Cardiac muscle cell (in vitro differentiated cells and primary cell): Measurements from ENCODE around the gene YWHAG. TPM values are rescaled to one million over a fixed set of nuclear protein-coding genes. Genes with fewer than 3 reads are reported as not detected.

Source experiments
- DNase-seq, 2 donors: peaks; one replicate each; pipeline versions ENCODE4 v3.0.0 to v3.0.0-alpha.2; 2010 to 2017; ENCODE audit warnings: low read depth in 1 of 2, low spot score in 1 of 2
- H3K27ac ChIP-seq: fragments of 200-600 bp; sonication (generic); 2 replicates; pipeline ENCODE4 v1.5.1; 2016
- H3K27me3 ChIP-seq: fragments of 200-600 bp; sonication (generic); 2 replicates; pipeline ENCODE4 v1.6.0; 2016; ENCODE audit warnings: control low read depth
- H3K36me3 ChIP-seq: fragments of 200-600 bp; sonication (generic); 2 replicates; pipeline ENCODE4 v1.5.1; 2016; ENCODE audit warnings: control low read depth
- H3K4me1 ChIP-seq: fragments of 200-600 bp; sonication (generic); 2 replicates; pipeline ENCODE4 v1.8.1; 2017; ENCODE audit warnings: low read depth, mild to moderate bottlenecking, mixed run types
- H3K4me3 ChIP-seq: fragments of 200-600 bp; sonication (generic); 2 replicates; pipeline ENCODE4 v1.5.1; 2016; ENCODE audit warnings: mild to moderate bottlenecking
- H3K9me3 ChIP-seq: fragments of 200-600 bp; sonication (generic); 2 replicates; pipeline ENCODE4 v1.5.1; 2017; ENCODE audit warnings: low read depth, mild to moderate bottlenecking, control low read depth
- CTCF ChIP-seq: IDR thresholded peaks from 2 replicates; pipeline ENCODE4 v1.5.1; 2012; ENCODE audit warnings: low read depth, mild to moderate bottlenecking, low read length
- polyA plus RNA-seq: library from polyadenylated mRNA; unstranded; fragments of >200 nt; fragmentation: Nextera tagmentation; extraction: Ambion mirVana; gene quantifications from 2 replicates; pipeline ENCODE4 v1.2.1, GENCODE V29; 2016
- total RNA-seq: library from RNA; depleted of rRNA; stranded (reverse); fragments of >200 nt; gene quantifications from 2 replicates; pipeline ENCODE4 v1.2.3, GENCODE V29; 2016

YWHAG gene
- total and polyA plus RNA-seq, 2 experiments from 2014 or later = 25.0 to 97.9 TPM

- H3K27ac ChIP-seq = peak overlapping the region; percentile 75
- peaks cover 20% of the 10 kb centered on the region for H3K36me3 ChIP-seq
- TF ChIP-seq CTCF = no peak
- no peak overlapping the region for H3K4me3 ChIP-seq
- H3K27me3 ChIP-seq = no peaks in the 10 kb centered on the region
- peaks cover 14% of the 10 kb centered on the region for H3K4me1 ChIP-seq
- no peaks in the 10 kb centered on the region for H3K9me3 ChIP-seq
- no peak for DNase-seq
Observed at GRCh38 chr7:76343931-76344321, 14.9 kb downstream of the YWHAG start.

- DNase-seq = no peak
- Histone ChIP-seq H3K9me3 (no peaks in the 10 kb centered on the region), H3K36me3 (peaks cover 15% of the 10 kb centered on the region), H3K4me1 (peaks cover 18% of the 10 kb centered on the region), H3K27me3 (no peaks in the 10 kb centered on the region), H3K4me3 (no peak overlapping the region), H3K27ac (peak overlapping the region; percentile 75)
- no peak for TF ChIP-seq CTCF
Observed at GRCh38 chr7:76343294-76343930, 15.4 kb downstream of the YWHAG start.

GRCh38 chr7:76342222-76342621, 16.6 kb downstream of the YWHAG start:
- H3K9me3 ChIP-seq = no peaks in the 10 kb centered on the region
- no peak for TF ChIP-seq CTCF
- H3K36me3 ChIP-seq = peaks cover 13% of the 10 kb centered on the region
- peak in 1 of 2 donors; percentile 47 for DNase-seq
- H3K4me3 ChIP-seq = no peak overlapping the region
- H3K4me1 ChIP-seq = peaks cover 23% of the 10 kb centered on the region
- H3K27me3 ChIP-seq = no peaks in the 10 kb centered on the region
- peak overlapping the region; percentile 75 for H3K27ac ChIP-seq

- no peaks in the 10 kb centered on the region for H3K9me3 ChIP-seq
- peak overlapping the region; percentile 17 for H3K27ac ChIP-seq
- no peak for TF ChIP-seq CTCF
- H3K36me3 ChIP-seq = no peaks in the 10 kb centered on the region
- peaks cover 34% of the 10 kb centered on the region for H3K4me1 ChIP-seq
- H3K4me3 ChIP-seq = no peak overlapping the region
- DNase-seq = peak in 1 of 2 donors; percentile 82
- no peaks in the 10 kb centered on the region for H3K27me3 ChIP-seq
Observed at GRCh38 chr7:76340617-76341131, 18.1 kb downstream of the YWHAG start.

- peaks cover 54% of the 10 kb centered on the region for H3K4me1 ChIP-seq
- H3K27me3 ChIP-seq = no peaks in the 10 kb centered on the region
- no peak overlapping the region for H3K4me3 ChIP-seq
- H3K9me3 ChIP-seq = no peaks in the 10 kb centered on the region
- H3K36me3 ChIP-seq = no peaks in the 10 kb centered on the region
- H3K27ac ChIP-seq = peak overlapping the region; percentile 80
- TF ChIP-seq CTCF = no peak
- no peak for DNase-seq
Observed at GRCh38 chr7:76338298-76339084, 20.3 kb downstream of the YWHAG start.
